NOMO-1 (cell line): Measurements from ENCODE around the gene MAFB.
A peak's percentile ranks its signal among the peaks of the same experiment; 100 is the strongest.
"Not testable (repeated sequence)": the region's sequence is repeated elsewhere in the genome, so short reads cannot be mapped to it uniquely, and the experiment has no call there.

Source experiments
- DNase-seq, 2 experiments: peaks; one replicate each; lab custom pipeline; 2025; ENCODE audit not compliant: unreplicated experiment in 2 of 2; lab: John Stamatoyannopoulos, UW

The MAFB gene

DNA sequence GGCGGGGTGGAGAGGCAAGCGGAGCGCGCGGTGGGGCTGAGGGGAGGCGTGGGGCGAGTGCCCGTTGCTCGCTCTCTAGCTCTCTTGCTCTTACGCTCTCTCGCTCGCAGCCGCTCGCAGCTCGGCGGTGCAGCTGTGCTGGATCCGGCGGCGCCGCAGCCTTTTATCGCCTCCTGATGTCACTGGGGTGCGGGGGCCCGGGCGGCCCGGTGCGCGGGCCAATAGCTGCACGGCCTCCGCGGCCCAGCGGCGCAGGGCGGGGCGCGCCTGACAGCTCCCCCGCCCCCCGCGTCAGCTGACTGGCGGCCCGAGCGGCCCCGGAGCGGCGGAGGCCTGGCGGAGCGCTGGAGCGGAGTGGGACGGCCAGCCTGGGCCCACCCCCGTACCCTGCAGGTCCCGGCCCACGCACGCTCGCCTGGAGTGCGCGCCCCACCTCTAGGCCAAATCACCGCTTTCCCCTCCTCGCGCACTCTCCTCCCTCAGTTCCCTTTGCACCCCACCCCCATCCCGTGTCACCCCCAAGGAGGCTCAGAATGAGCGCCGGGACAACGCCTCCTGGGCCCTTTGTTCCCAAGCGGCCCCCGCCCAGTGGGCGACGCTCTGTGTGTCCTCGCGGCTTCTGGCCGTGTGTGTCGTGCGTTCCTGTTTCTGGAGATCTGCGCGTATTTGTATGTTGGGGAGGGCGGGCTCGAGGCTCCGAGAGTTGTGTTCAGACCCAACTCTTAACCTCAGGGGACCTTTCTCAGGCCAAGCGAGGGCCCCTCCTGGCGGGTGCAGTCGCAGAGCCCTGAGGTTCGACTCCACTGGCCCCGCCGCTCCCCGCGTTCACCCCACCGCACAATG lies at the start of gene MAFB:
Gene MAFB, minus strand, starts transcription at position 137 of the 843 bp plus-strand sequence. CDS start 386 bp downstream, outside the sequence.
- DNase-seq: peak; percentile 72 to 87

DNA sequence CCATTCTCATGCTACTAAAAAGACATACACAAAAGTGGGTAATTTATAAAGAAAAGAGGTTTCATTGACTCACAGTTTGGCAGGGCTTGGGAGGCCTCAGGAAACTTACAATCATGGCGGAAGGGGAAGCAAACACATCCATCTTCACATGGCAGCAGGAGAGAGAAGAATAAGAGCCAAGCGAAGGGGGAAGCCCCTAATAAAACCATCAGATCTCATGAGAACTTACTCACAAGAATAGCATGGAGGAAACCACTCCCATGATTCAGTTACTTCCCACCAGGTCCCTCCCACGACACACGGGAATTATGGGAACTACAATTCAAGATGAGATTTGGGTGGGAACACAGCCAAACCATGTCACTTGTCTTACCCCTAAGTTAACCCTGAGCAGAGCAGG lies 47.4 kb upstream of the MAFB start:
- DNase-seq: not testable (repeated sequence)

DNA sequence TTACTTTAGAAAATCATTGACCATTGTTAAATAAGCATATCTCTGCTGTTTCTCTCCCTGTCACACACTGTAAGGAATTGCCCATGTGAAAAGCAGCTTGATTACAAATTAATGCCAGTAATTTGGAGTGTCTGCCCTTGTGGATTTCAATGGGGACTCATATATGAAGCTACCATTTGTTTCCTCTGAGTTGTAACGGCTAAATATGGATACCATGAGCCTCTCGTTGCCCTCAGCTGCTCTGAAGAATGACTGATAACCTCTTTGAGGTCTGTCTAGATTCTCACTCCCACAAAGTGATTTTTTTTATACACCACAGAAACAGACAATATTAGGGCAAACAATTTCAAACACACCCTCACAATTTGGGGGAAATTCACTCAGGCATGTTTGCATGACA lies 40.0 kb upstream of the MAFB start:
- no peak for DNase-seq

DNA sequence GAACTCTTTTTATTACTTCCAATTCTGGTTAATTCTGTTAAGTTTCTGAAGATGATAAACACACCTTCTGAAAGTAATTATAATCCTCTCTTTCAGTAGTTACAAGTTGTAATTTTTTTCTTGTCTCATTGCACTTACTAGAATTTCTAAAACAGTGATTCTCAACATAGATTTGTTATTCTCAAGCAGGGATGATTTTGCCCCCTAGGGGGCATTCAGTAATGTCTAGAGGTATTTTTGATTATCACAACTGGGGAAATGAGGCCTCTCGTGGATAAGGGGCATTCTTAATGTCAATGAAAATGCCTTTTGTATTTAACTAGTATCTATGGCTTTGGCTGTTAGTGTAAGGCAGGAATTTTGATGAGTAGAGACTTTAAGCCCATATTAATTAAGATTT lies 39.4 kb upstream of the MAFB start:
- DNase-seq: no peak

DNA sequence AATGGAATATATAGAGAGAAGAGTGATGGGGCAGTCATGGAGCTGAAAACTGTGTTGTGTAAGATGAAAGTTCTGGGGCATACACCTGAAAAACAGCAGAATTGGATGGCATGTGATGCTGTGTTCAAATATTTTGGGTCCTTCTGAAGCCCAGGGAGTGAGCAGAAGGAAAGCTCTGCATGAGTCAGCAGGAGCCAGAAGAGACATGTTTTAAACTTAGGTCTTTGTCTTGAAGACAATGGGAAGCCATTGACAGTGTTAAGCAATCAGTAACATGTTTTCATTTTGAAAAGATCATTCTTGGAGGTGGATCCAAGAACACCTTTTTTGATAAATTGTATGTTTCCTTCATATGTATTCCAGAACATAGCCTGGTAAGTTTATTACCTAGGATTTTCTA lies 38.9 kb upstream of the MAFB start:
- no peak for DNase-seq

DNA sequence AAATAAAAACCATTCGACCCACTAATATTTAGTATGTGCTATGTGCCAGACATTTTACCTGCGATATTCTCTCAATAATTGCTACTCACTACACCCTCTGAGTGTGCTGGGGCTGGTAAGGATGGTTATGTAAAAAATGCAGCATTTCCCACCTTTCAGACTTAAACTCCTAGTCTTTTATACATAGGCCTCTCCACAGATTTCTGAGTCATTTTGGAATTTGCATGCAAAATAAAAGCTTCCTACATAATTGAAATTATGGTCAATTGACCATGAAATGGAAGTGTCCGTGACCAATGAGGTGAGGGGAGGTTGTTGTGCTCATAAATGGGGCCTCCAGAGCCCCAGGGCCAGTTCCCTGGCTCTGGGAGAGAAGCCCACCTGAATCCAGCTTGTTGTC lies 37.7 kb upstream of the MAFB start:
- no peak for DNase-seq

DNA sequence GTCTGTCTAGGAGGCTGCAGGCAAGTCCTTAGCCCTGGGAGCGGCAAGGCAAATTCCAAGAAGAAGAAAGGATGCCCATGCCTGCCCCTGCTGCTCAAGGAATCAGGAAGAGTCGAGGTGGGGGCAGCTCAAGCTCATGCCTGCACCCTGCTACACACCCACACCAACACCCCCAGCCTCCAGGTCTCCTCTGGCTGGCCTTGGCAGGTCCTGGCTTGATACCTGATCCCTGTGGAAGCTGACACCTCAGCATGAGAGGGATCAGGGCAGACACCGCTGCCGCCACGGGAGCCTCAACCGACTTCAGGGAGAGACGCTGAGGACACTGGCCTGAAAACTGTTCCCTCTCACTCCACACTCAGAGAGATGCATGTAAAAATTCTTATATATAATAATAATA lies 35.5 kb upstream of the MAFB start:
- DNase-seq: no peak

DNA sequence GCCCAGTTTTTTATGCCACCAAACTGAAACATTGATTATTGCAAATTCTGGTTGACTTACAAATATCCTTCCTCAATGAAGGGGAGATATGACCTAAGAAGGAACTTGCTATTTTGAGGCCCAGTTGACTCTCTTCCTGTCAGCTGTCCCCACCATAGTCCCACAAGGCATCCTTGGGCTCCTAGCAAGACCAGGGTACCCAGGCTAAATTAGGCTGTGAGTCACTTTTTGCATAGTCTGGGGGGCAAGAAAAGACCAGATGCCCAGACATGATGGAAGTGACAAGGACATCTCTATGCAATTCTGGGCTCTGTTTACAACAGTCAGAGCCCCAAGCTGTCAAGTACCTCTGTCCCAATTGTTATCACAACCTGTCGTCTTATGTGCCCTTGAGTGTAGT lies 31.8 kb upstream of the MAFB start:
- DNase-seq: no peak

DNA sequence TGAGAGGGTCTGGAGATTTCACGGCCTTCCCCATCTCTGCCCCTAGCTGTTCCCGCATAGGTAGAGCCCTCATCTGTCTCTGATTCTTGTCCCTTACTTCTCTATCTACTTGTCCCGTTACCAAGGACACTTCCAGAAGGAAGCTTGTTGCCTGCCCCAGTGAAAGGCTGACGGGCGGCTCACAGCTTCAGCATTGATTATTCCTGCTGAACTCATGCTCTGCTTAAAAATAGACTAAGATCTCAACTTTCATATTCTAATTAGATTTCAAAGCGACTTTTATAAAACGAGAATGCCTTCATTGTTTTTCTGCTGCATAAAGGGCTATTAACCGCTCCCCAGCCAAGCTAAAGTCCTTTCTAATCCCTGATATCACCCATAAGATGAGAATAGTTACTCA lies 31.1 kb upstream of the MAFB start:
- no peak for DNase-seq

DNA sequence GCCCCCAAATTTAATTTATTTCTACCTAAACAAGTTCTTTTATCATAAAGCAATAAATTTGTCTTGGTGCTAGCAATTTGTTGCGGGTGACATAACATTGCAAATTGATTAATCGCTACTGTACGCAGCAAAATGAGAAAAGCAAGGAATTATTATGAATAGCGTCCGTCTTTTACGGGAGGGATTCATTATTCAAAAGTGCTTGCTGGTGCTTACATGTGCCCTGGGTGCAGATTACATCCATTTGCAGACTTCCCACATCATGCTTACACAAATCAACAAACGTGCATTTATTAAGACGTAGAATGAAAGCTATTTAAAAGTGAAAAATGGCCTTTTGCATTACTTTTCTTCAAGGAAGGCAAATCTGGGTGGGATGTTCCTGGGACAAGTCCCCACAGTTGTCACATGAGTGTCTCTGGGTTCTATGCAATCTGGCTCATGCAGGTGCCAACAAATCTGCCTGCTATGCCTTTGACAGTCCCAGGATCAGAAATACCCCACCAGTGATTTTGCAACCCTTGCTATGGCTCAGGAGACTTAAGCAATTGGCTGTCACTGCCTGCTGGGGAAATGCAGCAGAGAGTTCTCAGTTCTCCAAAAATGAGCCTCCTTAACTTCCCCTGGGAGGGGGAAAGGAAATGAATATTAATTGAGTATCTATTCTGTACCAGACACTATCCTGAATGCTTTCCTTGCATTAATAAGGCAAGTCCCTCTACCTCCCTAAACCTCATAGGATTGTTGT lies 30.1 kb upstream of the MAFB start:
- DNase-seq: peak; percentile 58 to 84

DNA sequence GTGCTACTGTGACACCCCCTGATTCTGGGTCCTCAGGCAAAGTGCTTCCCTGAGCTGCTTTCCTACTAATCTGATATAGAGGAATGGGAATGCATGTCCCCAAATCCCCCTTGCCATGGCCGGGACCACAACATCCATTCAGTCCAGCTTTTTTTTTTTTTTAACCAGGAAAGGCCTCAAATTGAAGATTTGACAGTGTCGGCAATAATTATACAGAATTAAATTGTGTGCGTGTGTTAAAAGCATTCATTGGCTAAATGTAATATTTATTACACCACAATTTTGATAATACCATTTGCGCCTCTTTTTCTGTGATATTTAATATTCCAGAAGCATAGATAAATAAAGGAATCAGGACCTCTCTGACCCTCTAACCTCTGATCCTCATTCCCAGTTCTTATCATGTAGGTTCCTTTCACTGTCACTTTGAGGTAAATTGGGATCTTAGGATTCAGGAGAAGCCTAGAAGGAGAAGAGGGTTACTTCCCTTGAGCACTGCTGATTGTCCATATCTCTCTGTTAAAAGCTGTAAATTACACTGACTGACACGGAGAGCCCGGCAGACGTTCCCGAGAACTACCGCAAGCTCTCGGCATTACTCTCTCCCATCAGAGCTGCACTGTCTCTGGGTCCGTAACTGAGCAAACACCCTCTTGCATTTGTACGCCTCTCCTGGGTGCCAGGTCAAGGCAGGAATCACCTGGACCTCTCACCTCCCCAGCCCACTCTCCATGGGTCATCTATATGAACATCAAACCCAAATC lies 29.4 kb upstream of the MAFB start:
- DNase-seq: no peak

DNA sequence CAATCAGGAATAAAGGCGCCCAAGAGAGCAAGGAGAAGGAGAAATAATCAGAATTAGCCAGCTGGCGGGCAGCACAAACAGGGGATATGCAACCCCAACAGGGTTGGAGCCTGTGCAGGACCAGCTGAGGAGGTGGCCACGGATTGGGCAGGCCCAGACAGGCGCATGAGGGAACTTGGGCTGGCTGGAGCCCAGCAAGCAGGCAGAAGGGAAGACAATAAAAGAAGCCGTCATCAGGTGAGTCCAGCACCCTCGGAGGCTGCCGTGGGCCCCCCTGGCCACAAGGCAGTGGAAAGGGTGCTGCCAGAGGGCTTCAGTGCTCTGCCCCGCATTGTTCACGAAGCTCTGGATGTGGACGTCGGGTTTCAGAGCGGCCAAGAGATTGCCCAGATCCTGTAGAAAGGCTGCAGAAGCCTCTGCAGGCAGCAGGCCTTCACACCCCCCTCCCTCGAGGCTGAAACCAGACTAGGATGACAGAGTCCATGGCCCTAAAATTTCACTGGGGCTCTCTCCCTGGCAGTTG lies 28.4 kb upstream of the MAFB start:
- no peak for DNase-seq

DNA sequence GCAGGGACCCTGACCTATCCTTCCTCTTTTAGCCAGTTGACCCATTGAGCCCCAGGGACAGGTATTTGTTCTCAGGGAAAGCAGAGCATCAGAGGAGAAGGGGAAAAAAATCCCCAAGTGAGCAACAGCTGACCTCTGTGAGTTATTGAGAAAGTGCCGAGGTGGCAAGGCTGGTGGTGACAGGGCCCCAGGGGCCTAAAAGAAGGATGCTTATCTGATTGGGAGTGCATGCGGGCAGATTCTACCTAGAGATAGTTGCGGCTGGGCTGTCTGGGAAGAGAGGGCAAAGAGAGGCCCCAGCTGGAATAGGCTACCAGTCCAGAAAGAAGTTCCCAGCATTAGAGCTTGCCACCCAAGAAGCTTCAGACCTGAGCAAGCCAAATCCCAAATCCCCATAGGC lies 26.5 kb upstream of the MAFB start:
- DNase-seq: no peak

DNA sequence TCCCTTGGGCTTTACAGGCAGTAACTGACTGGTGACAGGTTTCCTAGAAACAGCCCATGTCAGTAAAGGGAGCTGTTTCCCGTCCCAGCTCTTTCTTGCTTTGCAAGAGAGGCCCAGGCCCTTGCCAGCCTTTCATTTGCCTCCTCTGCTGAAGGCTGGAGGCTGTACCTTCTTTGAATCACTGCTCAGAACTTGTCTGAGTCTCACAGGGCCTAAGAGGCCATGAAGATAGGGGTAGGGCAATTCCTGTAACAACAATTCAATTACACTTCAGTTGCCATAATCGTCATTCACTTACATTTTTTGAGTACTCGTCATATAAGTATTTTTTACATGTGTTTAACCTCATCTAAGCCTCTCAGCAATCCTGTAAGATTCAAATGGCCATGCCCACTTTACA lies 25.9 kb upstream of the MAFB start:
- no peak for DNase-seq

DNA sequence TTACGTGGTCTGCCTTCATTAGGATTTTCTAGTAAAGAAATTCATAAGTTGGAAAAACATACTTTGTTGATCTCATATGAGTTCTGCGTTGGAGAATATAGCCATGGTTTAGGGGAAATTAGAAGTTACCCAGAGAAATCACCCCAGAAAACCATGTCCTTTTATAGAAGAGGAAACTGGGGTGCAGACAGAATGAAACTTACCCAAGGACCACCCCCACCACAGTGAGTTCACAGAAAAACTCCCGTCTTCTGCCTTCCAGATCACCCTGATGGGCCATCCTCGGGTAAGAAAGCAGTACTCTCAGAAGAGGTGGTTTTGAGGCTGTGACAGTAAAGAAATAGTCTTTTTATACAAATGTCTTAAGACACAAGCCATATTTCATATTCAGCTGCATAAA lies 25.1 kb upstream of the MAFB start:
- no peak for DNase-seq

DNA sequence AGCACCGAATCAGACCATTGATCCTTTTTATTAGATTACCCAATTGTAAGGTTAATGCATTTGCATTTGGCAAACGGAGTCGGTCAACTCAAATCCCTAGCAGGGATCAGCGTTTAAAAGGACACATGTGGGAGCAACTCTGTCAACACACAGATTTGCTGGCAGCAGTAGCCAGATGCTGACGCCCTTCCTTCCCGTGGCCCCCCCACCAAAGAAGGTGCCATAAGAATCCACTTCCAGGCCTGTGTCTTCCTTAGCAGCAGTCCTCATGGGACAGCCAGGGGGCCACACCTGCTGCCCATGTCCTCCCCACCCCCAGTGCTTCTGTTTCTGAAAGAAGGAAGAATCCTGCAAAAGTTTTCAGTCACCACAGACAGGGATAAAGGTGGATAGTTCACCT lies 24.5 kb upstream of the MAFB start:
- no peak for DNase-seq

DNA sequence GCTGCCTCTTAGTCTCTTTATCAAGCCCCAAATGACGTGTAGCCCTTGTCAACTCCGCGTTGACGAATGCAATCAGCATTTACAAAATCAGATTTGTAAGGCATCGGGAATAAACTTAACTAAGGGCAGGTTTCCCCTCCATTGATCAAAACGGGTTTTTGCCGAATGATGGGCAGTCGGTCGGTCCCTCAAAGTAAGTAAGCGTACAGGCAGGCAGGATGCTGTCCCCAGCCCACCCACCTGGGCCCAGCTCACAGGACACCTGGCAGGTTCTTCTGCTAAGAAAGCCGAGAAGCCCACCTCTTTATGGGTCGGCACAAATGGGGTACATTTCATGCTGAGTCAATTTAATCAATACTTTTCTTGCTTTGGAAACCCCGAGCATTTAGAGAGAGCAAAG lies 22.0 kb upstream of the MAFB start:
- no peak for DNase-seq

DNA sequence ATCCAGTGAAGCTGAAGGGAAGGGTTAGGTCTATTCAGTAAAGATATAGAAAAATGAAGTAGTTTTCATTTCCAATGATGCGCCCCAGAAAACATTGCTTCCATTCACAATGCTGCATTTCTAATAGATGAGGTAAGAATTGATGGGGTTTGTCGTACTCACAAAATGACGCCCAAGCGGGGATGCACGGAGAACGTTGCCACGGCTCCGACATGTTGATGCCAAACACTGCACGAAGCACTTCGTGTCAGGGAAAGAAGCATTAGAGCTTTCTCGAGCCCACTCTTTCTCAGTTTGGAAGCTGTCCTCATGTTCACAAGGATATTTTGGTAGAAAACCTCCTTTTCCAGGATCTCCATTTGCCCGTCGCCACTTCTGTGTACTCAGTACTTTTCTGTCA lies 21.6 kb upstream of the MAFB start:
- DNase-seq: no peak

DNA sequence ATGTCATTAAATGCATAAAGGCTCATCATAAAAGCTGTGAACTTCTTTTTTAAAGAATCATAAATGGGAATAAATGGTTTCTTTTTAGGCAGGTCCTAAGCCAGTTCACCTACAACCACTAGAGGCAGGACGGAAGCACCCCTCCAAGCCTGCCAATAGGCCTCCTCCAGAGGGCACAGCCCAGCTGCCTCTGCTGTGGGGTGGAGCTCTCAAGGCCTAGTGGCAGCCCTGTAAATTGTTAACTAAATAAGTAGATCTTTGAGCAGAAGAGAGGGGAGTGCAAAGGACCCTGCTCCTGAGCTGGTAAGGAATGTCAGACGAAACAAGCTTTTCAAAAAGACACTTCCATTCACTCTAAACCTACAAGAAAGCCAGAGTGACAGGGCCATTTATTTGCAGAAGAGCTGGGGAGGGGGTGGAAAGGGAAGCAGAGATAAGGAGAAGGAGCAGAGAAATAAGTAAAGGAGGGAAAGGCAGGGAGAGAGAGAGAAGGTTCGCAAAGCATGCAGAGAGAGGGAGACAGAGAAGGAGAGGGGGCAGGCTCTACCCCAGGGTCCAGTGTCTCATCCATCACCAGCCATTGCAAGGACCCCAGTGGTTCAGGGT lies 18.0 kb upstream of the MAFB start:
- no peak for DNase-seq

DNA sequence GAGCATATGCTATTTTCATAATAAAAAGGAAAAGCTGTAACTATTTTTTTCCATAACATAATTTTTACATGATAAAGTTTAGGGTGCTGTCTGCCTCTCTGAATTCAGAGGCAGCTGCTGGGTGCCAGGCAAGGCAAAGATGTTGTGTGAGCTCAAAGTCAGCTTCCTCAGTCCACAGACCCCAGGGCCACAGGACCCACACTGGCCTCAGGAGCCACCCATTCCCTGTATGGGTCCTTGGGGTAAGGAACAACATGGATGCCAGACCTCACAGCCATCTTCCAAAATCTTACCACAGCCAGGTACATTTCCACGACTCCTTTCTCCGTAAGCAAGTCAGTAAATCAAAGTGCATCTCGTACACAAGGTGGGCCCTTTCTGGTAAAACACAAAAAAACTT lies 16.4 kb upstream of the MAFB start:
- DNase-seq: no peak

DNA sequence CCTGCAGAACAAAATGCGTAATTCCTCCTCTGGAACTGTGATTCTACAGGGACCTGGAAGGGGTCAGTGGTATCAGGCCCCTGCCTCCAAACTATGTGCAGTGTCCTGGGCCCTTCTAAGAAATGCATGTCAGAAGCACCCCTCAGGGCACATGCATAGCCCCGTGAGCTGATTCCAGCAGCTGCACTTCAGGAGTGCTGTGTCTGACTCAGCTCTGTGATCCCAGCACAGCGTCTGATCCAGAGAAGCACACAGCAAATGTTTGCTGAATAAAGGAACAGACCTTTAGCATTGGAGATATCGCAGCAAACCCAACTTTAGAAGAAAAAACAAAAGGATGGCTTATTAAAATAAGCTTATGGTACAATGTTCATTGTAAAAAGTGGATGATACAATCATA lies 15.8 kb upstream of the MAFB start:
- DNase-seq: no peak
